Measurements from ENCODE around the gene AFP.

GRCh38 chr4:73406548-73406875 lies 29.5 kb upstream of the AFP start:
- TF ChIP-seq SIN3A (IDR thresholded peaks at IDR 0.05; ENCODE audit: borderline replicate concordance, insufficient read depth, low read length) (no peak), POLR2AphosphoS5 (IDR thresholded peaks at IDR 0.05; ENCODE audit: low read depth, low read length) (no peak), REST (IDR thresholded peaks at IDR 0.05; ENCODE audit: insufficient read depth in 1 of 2, low read depth in 2 of 2, low read length in 2 of 2) (no peak)
